Glutamatergic neuron (in vitro differentiated cells): ENCODE measurements around the gene WNT4. TPM values are rescaled to one million over a fixed set of nuclear protein-coding genes. Genes with fewer than 3 reads are reported as not detected.

Experiments
- DNase-seq: peaks from one replicate; pipeline ENCODE4 v3.0.0; 2022
- H3K27ac Mint-ChIP-seq: one replicate; pipeline ENCODE4 v1.8.0; 2020; ENCODE audit warnings: mild to moderate bottlenecking, mixed read lengths, inconsistent platforms; ENCODE audit not compliant: unreplicated experiment
- H3K27me3 Mint-ChIP-seq: one replicate; pipeline ENCODE4 v1.8.0; 2020; ENCODE audit warnings: mild to moderate bottlenecking, moderate library complexity, mixed read lengths, inconsistent platforms; ENCODE audit not compliant: unreplicated experiment
- H3K36me3 Mint-ChIP-seq: one replicate; pipeline ENCODE4 v1.8.0; 2020; ENCODE audit warnings: mild to moderate bottlenecking, mixed read lengths, inconsistent platforms; ENCODE audit not compliant: unreplicated experiment
- H3K4me1 Mint-ChIP-seq: one replicate; pipeline ENCODE4 v1.8.0; 2020; ENCODE audit warnings: mild to moderate bottlenecking, low read depth, mixed read lengths, inconsistent platforms; ENCODE audit not compliant: unreplicated experiment
- H3K4me3 Mint-ChIP-seq: one replicate; pipeline ENCODE4 v1.8.0; 2020; ENCODE audit warnings: mild to moderate bottlenecking, mixed read lengths, inconsistent platforms; ENCODE audit not compliant: unreplicated experiment
- H3K9me3 Mint-ChIP-seq: one replicate; pipeline ENCODE4 v1.8.0; 2020; ENCODE audit warnings: mild to moderate bottlenecking, moderate library complexity, mixed read lengths, inconsistent platforms; ENCODE audit not compliant: unreplicated experiment
- CTCF ChIP-seq: fragments of 200-600 bp; sonication (generic); IDR thresholded peaks from one replicate; pipeline ENCODE4 v1.5.0; 2021; ENCODE audit not compliant: partially characterized antibody, unreplicated experiment
- total RNA-seq: library from RNA; stranded (reverse); fragmentation: NEBNext Ultra II Directional; extraction: Animal tissue kit (Norgen Biotek cat#: 25700); gene quantifications from one replicate; pipeline ENCODE4 v1.2.1, GENCODE V29; 2021; ENCODE audit not compliant: unreplicated experiment

The WNT4 gene
- total RNA-seq, 1 donor from 2014 or later, result not detected

GRCh38 chr1:22188914-22189313 is 46.0 kb upstream of the WNT4 start:
- no peak for DNase-seq
- Mint-ChIP-seq H3K4me1 (peaks cover 2% of the 10 kb centered on the region), H3K4me3 (no peak overlapping the region), H3K27me3 (peaks cover 3% of the 10 kb centered on the region), H3K27ac (no peak overlapping the region), H3K9me3 (peaks cover 2% of the 10 kb centered on the region), H3K36me3 (no peaks in the 10 kb centered on the region)
- no peak for TF ChIP-seq CTCF

GRCh38 chr1:22188436-22188835 is 45.5 kb upstream of the WNT4 start:
- TF ChIP-seq CTCF, result no peak
- Mint-ChIP-seq H3K27ac (no peak overlapping the region), H3K9me3 (peaks cover 2% of the 10 kb centered on the region), H3K27me3 (peaks cover 3% of the 10 kb centered on the region), H3K4me1 (peaks cover 2% of the 10 kb centered on the region), H3K4me3 (no peak overlapping the region), H3K36me3 (no peaks in the 10 kb centered on the region)
- DNase-seq, result no peak

- Mint-ChIP-seq H3K9me3 (peaks cover 4% of the 10 kb centered on the region), H3K27ac (no peak overlapping the region), H3K27me3 (peaks cover 4% of the 10 kb centered on the region), H3K36me3 (no peaks in the 10 kb centered on the region), H3K4me1 (peaks cover 2% of the 10 kb centered on the region), H3K4me3 (no peak overlapping the region)
- no peak for TF ChIP-seq CTCF
- no peak for DNase-seq
Measured at GRCh38 chr1:22186311-22186710, 43.4 kb upstream of the WNT4 start.

- peak; percentile 57 for DNase-seq
- Mint-ChIP-seq H3K4me3 (no peak overlapping the region), H3K27ac (no peak overlapping the region), H3K36me3 (no peaks in the 10 kb centered on the region), H3K9me3 (peaks cover 4% of the 10 kb centered on the region), H3K27me3 (peaks cover 4% of the 10 kb centered on the region), H3K4me1 (peaks cover 2% of the 10 kb centered on the region)
- no peak for TF ChIP-seq CTCF
Measured at GRCh38 chr1:22184892-22185612, 42.2 kb upstream of the WNT4 start.

- peaks cover 4% of the 10 kb centered on the region for H3K27me3 Mint-ChIP-seq
Measured at GRCh38 chr1:22184454-22184853, 41.6 kb upstream of the WNT4 start.

More at GRCh38 chr1:22184454-22184853, 41.6 kb upstream of the WNT4 start:
- Mint-ChIP-seq H3K4me1 (peaks cover 2% of the 10 kb centered on the region), H3K9me3 (peaks cover 4% of the 10 kb centered on the region), H3K36me3 (no peaks in the 10 kb centered on the region), H3K4me3 (no peak overlapping the region), H3K27ac (no peak overlapping the region)
- DNase-seq, result no peak
- TF ChIP-seq CTCF, result no peak
